Measurements from ENCODE around the gene ATP11C.
"Not testable (repeated sequence)": the region's sequence is repeated elsewhere in the genome, so short reads cannot be mapped to it uniquely, and the experiment has no call there.

The ATP11C gene

GRCh38 chrX:139708067-139708466 lies 224.8 kb downstream of the ATP11C start, which contains the start of gene MCF2:
Gene MCF2, minus strand, starts transcription at chrX:139708167. Its CDS starts 56,423 bp downstream, at chrX:139651744.
- no peak for DNase-seq

- DNase-seq: no peak
These were observed 230.2 kb downstream of the ATP11C start for GRCh38 chrX:139702658-139703057.

GRCh38 chrX:139692908-139693307 lies 239.9 kb downstream of the ATP11C start:
- no peak for DNase-seq

GRCh38 chrX:139692506-139692849 lies 240.4 kb downstream of the ATP11C start:
- DNase-seq: no peak

- no peak for DNase-seq
These were observed 240.9 kb downstream of the ATP11C start for GRCh38 chrX:139691843-139692505.

- DNase-seq: no peak
These were observed 241.4 kb downstream of the ATP11C start for GRCh38 chrX:139691493-139691842.

- not testable (repeated sequence) for DNase-seq
These were observed 247.7 kb downstream of the ATP11C start for GRCh38 chrX:139685175-139685574.

GRCh38 chrX:139680356-139680755 lies 252.5 kb downstream of the ATP11C start:
- DNase-seq: no peak
